OCI-M2 (cell line): ENCODE data around the gene HPCAL4.

Experiments
- DNase-seq: peaks from one replicate; lab custom pipeline; 2025; ENCODE audit not compliant: unreplicated experiment; lab: John Stamatoyannopoulos, UW

Gene HPCAL4

GRCh38 chr1:39691383-39692151, at the start of gene HPCAL4:
Gene HPCAL4 (minus strand): TSS chr1:39691433. CDS start chr1:39684603, 6,830 bp downstream.
- peak; percentile 21 for DNase-seq

GRCh38 chr1:39738622-39739366, 47.6 kb upstream of the HPCAL4 start, which contains the start of gene PPIE:
Gene PPIE (plus strand): TSS chr1:39738882. CDS start chr1:39738901, 19 bp downstream.
- peak; percentile 15 for DNase-seq

GRCh38 chr1:39737546-39738169, 46.4 kb upstream of the HPCAL4 start:
- DNase-seq = no peak

GRCh38 chr1:39735731-39736130, 44.5 kb upstream of the HPCAL4 start:
- no peak for DNase-seq

- DNase-seq = no peak
These were observed 41.9 kb upstream of the HPCAL4 start for GRCh38 chr1:39733161-39733560.

GRCh38 chr1:39732730-39733129, 41.5 kb upstream of the HPCAL4 start:
- no peak for DNase-seq

GRCh38 chr1:39729842-39730241, 38.6 kb upstream of the HPCAL4 start:
- DNase-seq = no peak

GRCh38 chr1:39729030-39729429, 37.8 kb upstream of the HPCAL4 start:
- DNase-seq = no peak

- no peak for DNase-seq
These were observed 36.7 kb upstream of the HPCAL4 start for GRCh38 chr1:39727932-39728317.

GRCh38 chr1:39727221-39727931, 36.1 kb upstream of the HPCAL4 start:
- no peak for DNase-seq

GRCh38 chr1:39726600-39726999, 35.4 kb upstream of the HPCAL4 start:
- DNase-seq = no peak

- no peak for DNase-seq
These were observed 31.3 kb upstream of the HPCAL4 start for GRCh38 chr1:39722495-39722894.

GRCh38 chr1:39721664-39722063, 30.4 kb upstream of the HPCAL4 start:
- no peak for DNase-seq

GRCh38 chr1:39720094-39720999, 29.1 kb upstream of the HPCAL4 start:
- no peak for DNase-seq

- no peak for DNase-seq
These were observed 26.6 kb upstream of the HPCAL4 start for GRCh38 chr1:39717809-39718208.

GRCh38 chr1:39713557-39713956, 22.3 kb upstream of the HPCAL4 start:
- no peak for DNase-seq

GRCh38 chr1:39711966-39712340, 20.7 kb upstream of the HPCAL4 start:
- no peak for DNase-seq

GRCh38 chr1:39711104-39711965, 20.1 kb upstream of the HPCAL4 start:
- peak; percentile 25 for DNase-seq

- no peak for DNase-seq
These were observed 16.3 kb upstream of the HPCAL4 start for GRCh38 chr1:39707506-39707905.
